Naive thymus-derived CD8-positive, alpha-beta T cell (primary cell): ENCODE results near the gene COL6A5. TPM values are rescaled to one million over a fixed set of nuclear protein-coding genes. Genes with fewer than 3 reads are reported as not detected.

ENCODE experiments used
- ATAC-seq, 2 donors: fragments of 150-1000 bp; cut with Tn5 transposase in 1 of 2; sonication (Bioruptor Pico), chemical (Tn5 transposase) in 1 of 2; 1 replicate in 1 of 2; 2 replicates in 1 of 2; pipeline ENCODE4 v1.10.0; 2021; ENCODE audit warnings: mild to moderate bottlenecking in 2 of 2, moderate library complexity in 2 of 2
- POLR2A ChIA-PET: fragments of 350-600 bp; sonication (Branson Sonifier 250); formaldehyde crosslinking; loops from one replicate; lab custom pipeline; 2021; ENCODE audit warnings: antibody characterized with exemption; lab: Charles Lee
- DNase-seq, 10 donors: peaks; one replicate each; pipeline versions ENCODE4 v3.0.0 to v3.0.0-alpha.2; 2020 to 2022
- H3K27ac Mint-ChIP-seq, 10 donors: one replicate each; pipeline ENCODE4 v1.8.0; 2020 to 2022; ENCODE audit warnings: mild to moderate bottlenecking in 10 of 10, mixed read lengths in 10 of 10, moderate library complexity in 4 of 10, inconsistent platforms in 1 of 10
- H3K27me3 Mint-ChIP-seq, 5 donors: one replicate each; pipeline ENCODE4 v1.8.0; 2021 to 2022; ENCODE audit warnings: mixed read lengths in 5 of 5
- H3K36me3 Mint-ChIP-seq, 3 donors: one replicate each; pipeline ENCODE4 v1.8.0; 2020 to 2022; ENCODE audit warnings: mixed read lengths in 3 of 3, mild to moderate bottlenecking in 2 of 3, inconsistent platforms in 1 of 3
- H3K4me1 Mint-ChIP-seq, 4 donors: one replicate each; pipeline ENCODE4 v1.8.0; 2021 to 2022; ENCODE audit warnings: mixed read lengths in 4 of 4
- H3K4me3 Mint-ChIP-seq, 10 donors: one replicate each; pipeline ENCODE4 v1.8.0; 2020 to 2022; ENCODE audit warnings: mild to moderate bottlenecking in 10 of 10, mixed read lengths in 10 of 10, moderate library complexity in 6 of 10, inconsistent platforms in 1 of 10
- H3K9me3 Mint-ChIP-seq, 9 donors: one replicate each; pipeline ENCODE4 v1.8.0; 2020 to 2022; ENCODE audit warnings: mixed read lengths in 9 of 9, mild to moderate bottlenecking in 3 of 9, inconsistent platforms in 1 of 9, moderate library complexity in 1 of 9
- polyA plus RNA-seq, 3 donors: library from polyadenylated mRNA; unstranded; fragments of 300-500 nt; fragmentation: Illumina TruSeq; gene quantifications; one replicate each; pipeline ENCODE4 v1.2.3, GENCODE V29; 2021
- total RNA-seq, 8 experiments: library from RNA in 2 of 8; stranded (reverse) in 2 of 8; gene quantifications; one replicate each; pipeline ENCODE4 v1.2.3 and lab custom pipeline; 2021 to 2026

Gene COL6A5, protein sequence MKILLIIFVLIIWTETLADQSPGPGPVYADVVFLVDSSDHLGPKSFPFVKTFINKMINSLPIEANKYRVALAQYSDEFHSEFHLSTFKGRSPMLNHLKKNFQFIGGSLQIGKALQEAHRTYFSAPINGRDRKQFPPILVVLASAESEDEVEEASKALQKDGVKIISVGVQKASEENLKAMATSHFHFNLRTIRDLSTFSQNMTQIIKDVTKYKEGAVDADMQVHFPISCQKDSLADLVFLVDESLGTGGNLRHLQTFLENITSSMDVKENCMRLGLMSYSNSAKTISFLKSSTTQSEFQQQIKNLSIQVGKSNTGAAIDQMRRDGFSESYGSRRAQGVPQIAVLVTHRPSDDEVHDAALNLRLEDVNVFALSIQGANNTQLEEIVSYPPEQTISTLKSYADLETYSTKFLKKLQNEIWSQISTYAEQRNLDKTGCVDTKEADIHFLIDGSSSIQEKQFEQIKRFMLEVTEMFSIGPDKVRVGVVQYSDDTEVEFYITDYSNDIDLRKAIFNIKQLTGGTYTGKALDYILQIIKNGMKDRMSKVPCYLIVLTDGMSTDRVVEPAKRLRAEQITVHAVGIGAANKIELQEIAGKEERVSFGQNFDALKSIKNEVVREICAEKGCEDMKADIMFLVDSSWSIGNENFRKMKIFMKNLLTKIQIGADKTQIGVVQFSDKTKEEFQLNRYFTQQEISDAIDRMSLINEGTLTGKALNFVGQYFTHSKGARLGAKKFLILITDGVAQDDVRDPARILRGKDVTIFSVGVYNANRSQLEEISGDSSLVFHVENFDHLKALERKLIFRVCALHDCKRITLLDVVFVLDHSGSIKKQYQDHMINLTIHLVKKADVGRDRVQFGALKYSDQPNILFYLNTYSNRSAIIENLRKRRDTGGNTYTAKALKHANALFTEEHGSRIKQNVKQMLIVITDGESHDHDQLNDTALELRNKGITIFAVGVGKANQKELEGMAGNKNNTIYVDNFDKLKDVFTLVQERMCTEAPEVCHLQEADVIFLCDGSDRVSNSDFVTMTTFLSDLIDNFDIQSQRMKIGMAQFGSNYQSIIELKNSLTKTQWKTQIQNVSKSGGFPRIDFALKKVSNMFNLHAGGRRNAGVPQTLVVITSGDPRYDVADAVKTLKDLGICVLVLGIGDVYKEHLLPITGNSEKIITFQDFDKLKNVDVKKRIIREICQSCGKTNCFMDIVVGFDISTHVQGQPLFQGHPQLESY (N-terminal part only)
- not detected for total RNA-seq
- polyA plus RNA-seq, result not detected
- total RNA-seq (lab: John Stamatoyannopoulos, UW), result 0 reads per million in 6 experiments

GRCh38 chr3:130345487-130346079 lies at the start of gene COL6A5:
Gene COL6A5, plus strand, starts transcription at chr3:130345672. Its CDS starts 27,967 bp downstream, at chr3:130373639.
- no peak within 1 kb of the TSS for H3K27ac Mint-ChIP-seq
- H3K4me3 Mint-ChIP-seq, result no peak within 1 kb of the TSS
- POLR2A ChIA-PET, result no interaction called here
- peaks cover 0 to 5% (median 0%) of the 10 kb centered on the region in 3 donors for H3K36me3 Mint-ChIP-seq
- no peak for ATAC-seq
- H3K27me3 Mint-ChIP-seq, result peaks cover 22 to 74% (median 40%) of the 10 kb centered on the region in 5 donors
- no peaks in the 10 kb centered on the region for H3K4me1 Mint-ChIP-seq
- DNase-seq, result no peak
- peaks cover 0 to 20% (median 2%) of the 10 kb centered on the region in 9 donors for H3K9me3 Mint-ChIP-seq

GRCh38 chr3:130299531-130299930 lies 45.9 kb upstream of the COL6A5 start:
- no peak for ATAC-seq
- no peak overlapping the region for H3K27ac Mint-ChIP-seq
- peaks cover 0 to 3% (median 0%) of the 10 kb centered on the region in 3 donors for H3K36me3 Mint-ChIP-seq
- H3K9me3 Mint-ChIP-seq, result peaks cover 0 to 4% (median 2%) of the 10 kb centered on the region in 9 donors
- no peak for DNase-seq
- H3K4me1 Mint-ChIP-seq, result no peaks in the 10 kb centered on the region
- POLR2A ChIA-PET, result no interaction called here
- H3K27me3 Mint-ChIP-seq, result peaks cover 4 to 28% (median 9%) of the 10 kb centered on the region in 5 donors
- H3K4me3 Mint-ChIP-seq, result no peak overlapping the region

GRCh38 chr3:130300888-130301287 lies 44.6 kb upstream of the COL6A5 start:
- Mint-ChIP-seq H3K4me1 (no peaks in the 10 kb centered on the region), H3K27ac (no peak overlapping the region), H3K9me3 (peaks cover 0 to 4% (median 0%) of the 10 kb centered on the region in 9 donors), H3K36me3 (peaks cover 0 to 3% (median 0%) of the 10 kb centered on the region in 3 donors), H3K27me3 (peaks cover 4 to 41% (median 7%) of the 10 kb centered on the region in 5 donors), H3K4me3 (no peak overlapping the region)
- POLR2A ChIA-PET, result no interaction called here
- DNase-seq (no peak), ATAC-seq (no peak)

DNA sequence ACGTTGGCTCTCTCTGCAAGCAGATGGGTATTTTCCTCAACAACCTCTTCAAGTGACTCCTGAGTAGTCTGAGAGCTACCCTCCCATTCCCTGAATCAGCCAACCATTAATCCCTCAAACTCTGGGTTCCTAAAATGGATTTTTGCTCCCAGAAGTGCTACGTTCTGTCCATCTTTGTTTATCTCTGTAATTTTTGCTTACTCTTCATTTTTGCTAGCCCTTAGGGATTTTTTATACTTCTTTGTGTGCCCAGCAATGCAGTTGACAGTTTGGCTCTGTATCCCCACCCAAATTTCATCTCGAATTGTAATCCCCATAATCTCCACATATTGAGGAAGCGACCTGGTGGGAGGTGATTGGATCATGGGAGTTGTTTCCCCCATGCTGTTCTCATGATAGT lies 35.4 kb upstream of the COL6A5 start:
- Mint-ChIP-seq H3K27ac (no peak overlapping the region), H3K27me3 (peaks cover 12 to 50% (median 24%) of the 10 kb centered on the region in 5 donors), H3K9me3 (peaks cover 0 to 14% (median 0%) of the 10 kb centered on the region in 9 donors), H3K36me3 (peaks cover 0 to 4% (median 4%) of the 10 kb centered on the region in 3 donors), H3K4me1 (no peaks in the 10 kb centered on the region), H3K4me3 (no peak overlapping the region)
- POLR2A ChIA-PET, result no interaction called here
- no peak for ATAC-seq
- DNase-seq, result no peak

DNA sequence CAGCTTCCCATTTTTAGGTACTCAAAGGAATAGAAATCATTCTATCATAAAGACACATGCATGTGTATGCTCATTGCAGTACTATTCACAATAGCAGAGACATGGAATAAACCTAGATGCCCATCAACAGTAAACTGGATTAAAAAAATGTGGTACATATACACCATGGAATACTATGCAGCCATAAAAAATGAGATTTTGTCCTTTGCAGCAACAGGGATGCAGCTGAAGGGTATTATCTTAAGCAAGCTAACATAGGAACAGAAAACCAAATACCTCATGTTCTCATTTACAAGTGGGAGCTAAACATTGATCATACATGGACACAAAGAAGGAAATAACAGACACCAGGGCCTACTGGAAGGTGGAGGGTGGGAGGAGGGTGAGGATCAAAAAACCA lies 33.1 kb upstream of the COL6A5 start:
- DNase-seq (no peak), ATAC-seq (no peak)
- peaks cover 0 to 14% (median 0%) of the 10 kb centered on the region in 9 donors for H3K9me3 Mint-ChIP-seq
- H3K4me1 Mint-ChIP-seq, result no peaks in the 10 kb centered on the region
- H3K27ac Mint-ChIP-seq, result peak overlapping the region in 1 of 10 donors; percentile 49
- POLR2A ChIA-PET, result no interaction called here
- no peak overlapping the region for H3K4me3 Mint-ChIP-seq
- peaks cover 0 to 4% (median 4%) of the 10 kb centered on the region in 3 donors for H3K36me3 Mint-ChIP-seq
- H3K27me3 Mint-ChIP-seq, result peaks cover 11 to 37% (median 19%) of the 10 kb centered on the region in 5 donors

DNA sequence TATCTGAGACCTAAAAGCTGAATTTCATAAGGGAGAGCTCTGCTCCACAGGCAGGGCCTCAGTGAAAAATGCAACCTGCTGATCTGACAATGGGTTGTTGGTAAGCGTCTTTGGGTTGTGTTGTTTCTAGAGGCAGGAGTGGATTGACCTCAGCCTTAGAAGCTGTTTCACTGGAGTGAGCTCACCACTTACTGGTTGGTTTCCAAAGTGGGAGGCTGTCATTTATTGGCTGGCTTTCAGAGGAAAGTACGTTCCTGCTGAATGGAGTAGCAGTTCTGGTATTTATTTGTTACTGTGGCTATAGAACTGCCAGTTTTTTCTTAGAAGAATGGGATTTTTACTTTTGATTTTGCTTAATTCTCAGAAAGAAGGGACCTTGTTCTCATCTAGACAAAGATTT lies 29.3 kb upstream of the COL6A5 start:
- Mint-ChIP-seq H3K4me3 (no peak overlapping the region), H3K36me3 (peaks cover 0 to 4% (median 4%) of the 10 kb centered on the region in 3 donors), H3K4me1 (no peaks in the 10 kb centered on the region), H3K9me3 (peaks cover 0 to 14% (median 4%) of the 10 kb centered on the region in 9 donors), H3K27me3 (peaks cover 10 to 23% (median 18%) of the 10 kb centered on the region in 5 donors), H3K27ac (no peak overlapping the region)
- ATAC-seq (no peak), DNase-seq (no peak)
- POLR2A ChIA-PET, result no interaction called here

DNA sequence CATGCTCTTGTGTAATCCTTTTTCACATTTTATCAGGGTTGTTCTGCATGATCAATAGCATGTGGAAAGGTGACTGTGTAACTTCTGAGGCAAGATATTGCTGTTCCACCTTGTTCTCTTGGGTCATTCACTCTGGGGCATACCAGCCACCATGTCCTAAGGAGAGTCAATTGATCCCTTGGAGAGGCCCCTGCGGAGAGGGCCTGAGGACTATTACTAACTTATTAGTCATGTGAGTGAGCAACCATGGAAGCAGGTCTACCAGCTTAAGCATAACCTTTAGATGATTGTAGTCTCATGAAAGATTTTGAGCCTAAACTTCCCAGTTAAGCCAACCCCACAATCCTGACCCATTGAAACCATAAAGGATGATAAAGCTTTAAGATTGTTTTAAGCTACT lies 22.0 kb upstream of the COL6A5 start:
- Mint-ChIP-seq H3K27ac (no peak overlapping the region), H3K36me3 (peaks cover 0 to 2% (median 0%) of the 10 kb centered on the region in 3 donors), H3K4me1 (no peaks in the 10 kb centered on the region), H3K27me3 (peaks cover 15 to 47% (median 22%) of the 10 kb centered on the region in 5 donors), H3K9me3 (peaks cover 2 to 17% (median 3%) of the 10 kb centered on the region in 9 donors), H3K4me3 (no peak overlapping the region)
- DNase-seq, result no peak
- POLR2A ChIA-PET, result no interaction called here
- no peak for ATAC-seq

- no peak for DNase-seq
- Mint-ChIP-seq H3K27me3 (peaks cover 4 to 29% (median 15%) of the 10 kb centered on the region in 5 donors), H3K36me3 (peaks cover 0 to 5% (median 0%) of the 10 kb centered on the region in 3 donors), H3K27ac (no peak overlapping the region), H3K9me3 (peaks cover 0 to 44% (median 19%) of the 10 kb centered on the region in 9 donors), H3K4me1 (no peaks in the 10 kb centered on the region), H3K4me3 (no peak overlapping the region)
- POLR2A ChIA-PET, result no interaction called here
- no peak for ATAC-seq
Measured at GRCh38 chr3:130340766-130341165, 4.7 kb upstream of the COL6A5 start.

- no peak overlapping the region for H3K4me3 Mint-ChIP-seq
- no peaks in the 10 kb centered on the region for H3K4me1 Mint-ChIP-seq
- H3K27me3 Mint-ChIP-seq, result peaks cover 4 to 33% (median 15%) of the 10 kb centered on the region in 5 donors
- H3K27ac Mint-ChIP-seq, result no peak overlapping the region
- ATAC-seq (no peak), DNase-seq (no peak)
- H3K36me3 Mint-ChIP-seq, result peaks cover 0 to 5% (median 0%) of the 10 kb centered on the region in 3 donors
- peaks cover 0 to 38% (median 14%) of the 10 kb centered on the region in 9 donors for H3K9me3 Mint-ChIP-seq
- POLR2A ChIA-PET, result no interaction called here
Measured at GRCh38 chr3:130341388-130341787, 4.1 kb upstream of the COL6A5 start.

DNA sequence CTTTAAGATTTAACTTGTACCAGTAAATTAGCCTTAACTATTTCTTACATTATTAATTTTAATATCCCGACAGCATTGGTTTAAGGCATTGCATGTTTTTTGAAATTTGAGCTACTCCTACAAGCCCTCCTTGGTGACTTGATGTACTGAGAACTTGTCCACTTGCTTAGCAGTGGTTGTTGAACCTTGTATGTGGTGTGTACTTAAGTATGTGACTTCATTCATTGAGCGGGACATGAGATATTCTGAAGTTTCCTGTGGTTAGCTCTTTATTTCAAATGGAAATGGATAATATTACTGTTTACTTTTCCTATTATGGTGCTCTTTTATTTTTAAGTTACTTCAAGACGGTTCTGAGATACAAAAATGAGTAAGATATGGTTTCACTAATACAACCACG lies 3.6 kb upstream of the COL6A5 start:
- POLR2A ChIA-PET, result no interaction called here
- no peak overlapping the region for H3K27ac Mint-ChIP-seq
- no peak for ATAC-seq
- peaks cover 0 to 33% (median 12%) of the 10 kb centered on the region in 9 donors for H3K9me3 Mint-ChIP-seq
- peaks cover 9 to 38% (median 20%) of the 10 kb centered on the region in 5 donors for H3K27me3 Mint-ChIP-seq
- DNase-seq, result no peak
- no peaks in the 10 kb centered on the region for H3K4me1 Mint-ChIP-seq
- peaks cover 0 to 3% (median 0%) of the 10 kb centered on the region in 3 donors for H3K36me3 Mint-ChIP-seq
- H3K4me3 Mint-ChIP-seq, result no peak overlapping the region

GRCh38 chr3:130342821-130343661 lies 2.4 kb upstream of the COL6A5 start:
- ATAC-seq, result no peak
- Mint-ChIP-seq H3K27ac (no peak overlapping the region), H3K4me3 (no peak overlapping the region), H3K4me1 (no peaks in the 10 kb centered on the region), H3K27me3 (peaks cover 14 to 49% (median 28%) of the 10 kb centered on the region in 5 donors), H3K36me3 (no peaks in the 10 kb centered on the region), H3K9me3 (peaks cover 0 to 21% (median 6%) of the 10 kb centered on the region in 9 donors)
- DNase-seq, result no peak
- POLR2A ChIA-PET, result no interaction called here
